Measurements from ENCODE around the gene LRRK1. TPM values are rescaled to one million over a fixed set of nuclear protein-coding genes. Genes with fewer than 3 reads are reported as not detected.

The LRRK1 gene
- total RNA-seq, 1 donor, result 20.2 TPM

DNA sequence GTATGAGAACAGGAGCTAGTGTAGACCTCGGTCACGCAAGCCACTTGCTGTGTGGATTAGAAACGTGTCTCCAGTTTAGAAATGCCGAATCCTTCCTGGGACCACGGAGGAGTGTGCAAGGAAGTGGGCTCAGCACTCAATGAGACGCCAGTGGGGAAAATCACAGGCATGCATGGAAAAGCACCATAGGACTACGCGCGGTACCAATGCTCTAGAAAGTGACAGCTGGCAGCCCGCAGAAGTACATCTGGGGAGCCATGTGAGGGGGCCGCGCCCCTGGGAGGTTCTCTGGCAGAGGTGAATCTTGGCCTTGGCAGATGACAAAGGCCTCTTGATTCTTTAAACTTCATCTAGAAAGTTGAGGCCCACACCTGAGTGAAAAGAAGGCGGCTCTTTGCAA lies 99.3 kb downstream of the LRRK1 start:
- DNase-seq (ENCODE audit: low read depth in 2 of 3, low spot score in 2 of 3), result no peak

DNA sequence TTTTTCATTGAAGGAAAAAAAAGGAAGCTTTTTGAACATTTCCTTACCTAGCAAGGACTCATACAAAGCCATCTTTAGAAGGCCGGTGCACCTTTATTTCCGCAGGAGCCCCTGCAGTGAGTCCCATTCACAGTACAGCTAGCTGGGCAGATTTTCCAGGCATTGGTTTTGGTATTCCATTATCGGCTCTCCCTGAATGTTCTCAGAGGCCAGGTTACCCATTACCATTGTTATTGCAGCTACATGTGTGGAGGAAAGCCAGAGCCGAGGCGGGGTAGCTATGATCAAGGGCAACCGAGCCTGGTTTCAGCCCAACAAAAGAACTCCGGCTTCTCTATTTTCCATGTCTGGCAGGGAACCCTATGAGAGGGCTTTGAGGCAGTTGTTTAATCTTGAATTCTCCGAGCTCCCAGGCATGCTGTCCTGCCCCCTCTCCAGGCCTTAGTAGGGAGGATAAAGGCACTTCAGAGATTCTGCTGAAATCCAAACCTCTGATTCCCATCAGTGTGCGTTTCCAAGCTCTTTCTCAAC lies 100.3 kb downstream of the LRRK1 start:
- DNase-seq (ENCODE audit: low read depth in 2 of 3, low spot score in 2 of 3), result no peak

DNA sequence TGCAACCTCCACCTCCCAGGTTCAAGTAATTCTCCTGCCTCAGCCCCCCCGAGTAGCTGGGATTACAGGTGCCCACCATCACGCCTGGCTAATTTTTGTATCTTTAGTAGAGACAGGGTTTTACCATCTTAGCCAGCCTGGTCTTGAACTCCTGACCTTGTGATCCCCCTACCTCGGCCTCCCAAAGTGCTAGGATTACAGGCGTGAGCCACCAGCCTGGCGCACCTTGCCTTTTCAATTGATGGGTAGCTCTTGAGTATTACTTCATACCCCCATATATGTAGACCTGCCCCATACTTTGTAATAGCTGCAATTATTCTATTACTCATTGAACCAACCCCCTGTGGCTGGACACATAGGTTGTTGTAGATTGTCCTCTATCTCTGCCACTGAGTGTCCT lies 101.3 kb downstream of the LRRK1 start:
- DNase-seq (ENCODE audit: low read depth in 2 of 3, low spot score in 2 of 3), result no peak

DNA sequence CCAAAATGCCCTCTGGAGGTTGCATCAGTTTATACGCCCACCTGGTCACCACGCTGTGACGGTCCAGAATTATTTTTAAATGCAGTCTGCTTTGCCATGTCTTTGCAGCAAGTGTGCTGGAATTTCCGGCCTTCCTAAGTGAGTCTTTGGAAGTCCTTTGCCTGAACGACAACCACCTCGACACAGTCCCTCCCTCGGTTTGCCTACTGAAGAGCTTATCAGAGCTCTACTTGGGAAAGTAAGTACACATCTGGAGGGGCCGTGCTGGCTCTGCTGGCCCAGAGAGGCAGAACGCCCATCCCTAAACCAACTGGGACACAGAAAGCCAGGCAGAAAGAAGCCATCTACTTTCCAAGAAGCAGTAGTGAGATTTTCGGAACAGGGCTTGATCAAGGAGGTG lies 101.8 kb downstream of the LRRK1 start:
- DNase-seq (ENCODE audit: low read depth in 2 of 3, low spot score in 2 of 3), result no peak

DNA sequence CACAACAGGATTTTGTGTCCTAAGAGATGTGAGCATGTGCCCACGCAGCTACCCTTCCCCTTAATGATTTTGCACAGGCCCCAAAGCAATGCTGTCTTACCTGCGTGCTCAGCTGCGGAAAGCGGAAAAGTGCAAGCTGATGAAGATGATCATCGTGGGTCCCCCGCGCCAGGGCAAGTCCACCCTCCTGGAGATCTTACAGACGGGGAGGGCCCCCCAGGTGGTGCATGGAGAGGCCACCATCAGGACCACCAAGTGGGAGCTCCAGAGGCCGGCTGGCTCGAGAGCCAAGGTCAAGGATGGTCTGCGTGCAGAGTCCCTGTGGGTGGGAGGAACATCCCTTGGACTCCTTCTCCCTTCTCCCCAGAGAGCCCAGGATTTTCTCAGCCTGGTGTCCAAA lies 103.1 kb downstream of the LRRK1 start:
- no peak for DNase-seq (ENCODE audit: low read depth in 2 of 3, low spot score in 2 of 3)

DNA sequence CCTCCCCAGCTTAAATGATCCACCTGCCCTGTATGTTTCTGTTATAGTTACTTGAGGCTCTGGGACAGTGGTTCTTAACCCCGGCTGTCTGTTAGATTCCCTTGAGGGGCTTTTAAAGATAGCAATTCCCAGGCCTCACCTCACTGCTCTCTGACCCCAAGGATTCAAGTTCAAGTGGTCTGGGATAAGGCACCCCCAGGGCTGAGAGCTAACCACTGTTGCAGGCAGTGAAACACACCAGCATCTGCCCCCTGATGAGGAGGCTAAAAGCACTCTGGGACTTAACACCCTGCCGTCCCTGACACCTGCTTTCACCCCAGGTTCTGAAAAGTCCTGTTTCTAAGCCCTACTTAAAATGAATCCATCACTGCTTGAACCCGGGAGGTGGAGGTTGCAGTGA lies 103.7 kb downstream of the LRRK1 start:
- no peak for DNase-seq (ENCODE audit: low read depth in 2 of 3, low spot score in 2 of 3)

DNA sequence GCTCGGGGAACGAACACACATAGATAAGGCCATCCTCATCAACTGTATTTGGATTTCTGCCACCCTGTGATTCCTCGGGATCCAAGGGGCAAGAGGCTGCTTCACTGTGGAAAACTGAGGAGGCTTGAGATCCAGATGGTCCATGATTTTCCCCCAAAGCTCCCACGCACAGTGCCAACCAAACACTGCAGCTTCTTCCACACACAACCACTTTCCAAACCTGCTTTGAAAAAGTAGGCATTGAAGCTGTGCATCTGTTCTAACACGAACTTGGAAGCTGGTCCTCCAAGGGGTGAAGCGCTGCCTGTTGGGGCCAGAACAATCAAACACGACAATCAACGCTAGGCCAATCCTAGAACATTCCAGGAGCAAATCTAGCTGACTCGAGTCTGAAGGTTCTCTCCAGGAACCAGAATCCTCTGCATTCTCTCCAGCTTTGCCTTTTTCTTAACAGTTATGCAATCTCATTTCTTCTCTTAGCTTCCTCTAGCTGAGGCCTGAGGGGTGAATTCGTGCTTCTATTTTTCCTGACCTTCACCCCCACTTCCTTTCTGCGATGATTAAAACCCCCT lies 104.4 kb downstream of the LRRK1 start:
- no peak for DNase-seq (ENCODE audit: low read depth in 2 of 3, low spot score in 2 of 3)

DNA sequence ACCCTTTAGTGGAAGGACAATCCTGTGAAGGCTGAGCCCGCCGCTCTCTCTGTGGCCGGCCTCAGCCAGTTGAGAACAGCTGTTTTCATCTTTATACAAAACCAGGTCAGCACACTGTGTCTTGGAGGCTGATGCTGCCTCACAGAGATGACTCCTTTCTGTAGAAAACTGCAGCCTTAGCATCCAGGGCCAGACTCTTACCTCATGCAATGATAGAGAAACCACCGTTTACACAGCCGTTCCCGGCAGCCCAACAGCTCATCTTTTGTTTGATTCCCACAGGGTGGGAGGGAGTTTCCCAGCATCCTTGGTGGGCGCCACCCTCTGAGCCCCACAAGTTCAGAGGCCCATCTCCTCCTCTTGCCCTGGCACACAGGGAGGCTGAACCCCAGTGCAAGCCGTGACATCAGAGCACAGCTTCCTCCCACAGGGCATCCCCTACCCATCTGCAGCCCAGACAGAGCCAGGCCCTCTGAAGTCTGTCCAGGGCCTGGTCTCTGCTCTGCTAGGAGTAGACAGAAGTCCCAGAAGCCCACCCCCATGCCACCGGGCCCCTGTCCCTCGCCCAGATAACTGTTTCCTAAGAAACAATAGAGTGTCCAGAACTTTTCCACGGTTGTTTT lies 105.0 kb downstream of the LRRK1 start:
- DNase-seq (ENCODE audit: low read depth in 2 of 3, low spot score in 2 of 3), result no peak

DNA sequence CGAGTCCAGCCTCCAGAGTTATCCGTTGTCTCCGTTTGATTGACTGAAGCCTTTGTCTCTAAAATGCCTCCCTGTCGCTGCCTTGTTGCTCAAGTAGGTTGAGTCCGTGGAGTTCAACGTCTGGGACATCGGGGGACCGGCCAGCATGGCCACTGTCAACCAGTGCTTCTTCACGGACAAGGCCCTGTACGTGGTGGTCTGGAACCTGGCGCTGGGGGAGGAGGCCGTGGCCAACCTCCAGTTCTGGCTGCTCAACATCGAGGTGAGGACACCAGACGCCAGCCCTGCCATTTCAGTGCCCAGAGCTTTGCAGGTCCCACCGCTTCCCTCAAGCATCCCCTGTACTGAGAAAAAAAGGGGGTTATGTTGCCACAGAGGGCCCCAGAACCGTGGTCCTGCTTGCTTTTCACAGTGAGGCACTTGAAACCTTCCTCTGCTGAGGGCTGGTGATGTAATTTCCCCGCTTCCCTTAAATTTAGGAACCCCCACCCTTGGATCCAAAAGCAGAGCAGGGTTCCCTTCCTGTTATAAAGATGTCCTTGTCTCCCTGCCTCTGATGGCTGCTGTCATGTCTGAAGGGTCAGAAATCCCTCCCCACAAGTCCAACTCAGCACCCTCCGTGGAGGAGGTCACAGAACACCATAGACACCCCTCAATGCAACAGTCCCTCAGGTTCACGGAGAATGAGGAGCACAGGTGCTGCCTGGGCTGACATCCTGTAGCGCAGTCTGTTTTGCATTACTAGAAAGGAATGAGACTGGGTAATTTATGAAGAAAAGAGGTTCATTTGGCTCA lies 105.7 kb downstream of the LRRK1 start:
- no peak for DNase-seq (ENCODE audit: low read depth in 2 of 3, low spot score in 2 of 3)

DNA sequence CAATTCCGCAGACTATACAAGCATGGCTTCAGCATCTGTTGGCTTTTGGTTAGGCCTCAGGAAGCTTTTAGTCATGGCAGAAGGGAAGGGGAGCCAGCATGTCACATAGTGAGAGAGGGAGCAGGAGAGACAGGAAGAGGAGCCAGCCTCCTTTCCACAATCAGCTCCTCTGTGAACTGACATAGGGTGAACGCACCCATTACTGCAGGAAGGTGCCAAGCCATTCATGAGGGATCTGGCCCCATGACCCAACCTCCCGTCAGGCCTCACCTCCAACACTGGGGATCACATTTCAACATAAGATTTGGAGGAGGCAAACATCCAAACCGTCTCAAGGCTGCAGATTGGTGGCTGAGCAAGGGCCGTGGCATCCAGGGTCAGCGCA lies 106.3 kb downstream of the LRRK1 start:
- no peak for DNase-seq (ENCODE audit: low read depth in 2 of 3, low spot score in 2 of 3)

DNA sequence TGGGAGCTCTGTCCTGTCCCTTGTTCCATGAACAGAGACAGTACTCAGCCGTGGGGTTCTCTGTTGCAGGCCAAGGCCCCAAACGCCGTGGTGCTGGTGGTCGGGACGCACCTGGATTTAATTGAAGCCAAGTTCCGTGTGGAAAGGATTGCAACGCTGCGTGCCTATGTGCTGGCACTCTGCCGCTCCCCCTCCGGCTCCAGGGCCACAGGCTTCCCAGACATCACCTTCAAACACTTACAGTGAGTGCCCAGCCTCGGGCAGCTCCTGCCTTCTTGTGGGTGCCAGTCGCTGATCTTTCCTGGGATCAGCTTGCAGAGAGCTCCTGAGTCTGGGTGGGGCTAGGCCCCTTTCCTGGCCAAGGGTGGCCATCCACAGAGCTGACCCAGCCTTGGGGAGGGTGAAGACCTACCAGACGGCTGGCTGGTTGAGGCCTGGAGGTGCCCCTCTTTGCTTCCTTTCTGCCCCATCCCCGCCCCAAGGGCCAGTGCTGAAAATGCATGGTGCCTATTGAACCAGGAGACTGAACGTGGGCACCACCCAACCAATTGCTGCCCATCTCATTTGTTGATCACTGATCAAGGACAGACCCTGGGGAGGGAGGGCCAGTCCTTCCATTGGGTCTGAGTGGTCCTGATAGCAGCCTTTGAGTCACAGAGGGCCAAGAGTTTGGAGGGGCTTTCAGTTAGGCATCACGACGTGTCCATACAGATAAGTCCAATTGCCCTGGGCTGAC lies 106.9 kb downstream of the LRRK1 start:
- DNase-seq (ENCODE audit: low read depth in 2 of 3, low spot score in 2 of 3), result no peak

DNA sequence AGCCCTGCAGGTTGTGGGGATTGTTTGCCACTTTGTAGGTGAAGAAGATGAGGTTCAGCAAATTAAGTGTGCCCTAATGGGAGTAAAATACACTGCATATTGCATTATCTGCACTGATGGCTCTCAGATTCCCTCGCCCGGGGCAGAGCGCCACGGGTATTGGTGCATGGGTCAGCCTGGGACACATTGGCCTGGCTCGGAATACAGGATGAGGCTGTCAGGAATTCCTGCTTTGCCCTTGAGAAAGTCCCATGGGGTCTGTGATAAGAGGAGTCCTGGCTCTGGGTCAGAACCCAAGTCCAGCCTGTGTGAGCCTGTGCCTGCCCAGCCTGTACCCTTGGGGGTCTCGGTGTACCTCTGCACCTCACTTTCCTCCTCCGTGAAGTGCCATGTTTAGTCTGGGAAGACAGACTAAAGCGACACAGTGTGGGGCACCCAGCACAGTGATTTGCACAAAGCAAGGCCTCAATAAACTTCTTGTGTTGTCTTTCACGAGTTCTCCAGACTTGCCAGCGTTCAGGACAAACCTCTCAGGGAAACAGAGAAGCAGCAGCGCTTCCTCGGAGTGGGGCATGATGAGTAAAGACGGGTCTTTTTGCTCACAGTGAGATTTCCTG lies 107.6 kb downstream of the LRRK1 start:
- DNase-seq (ENCODE audit: low read depth in 2 of 3, low spot score in 2 of 3), result no peak

DNA sequence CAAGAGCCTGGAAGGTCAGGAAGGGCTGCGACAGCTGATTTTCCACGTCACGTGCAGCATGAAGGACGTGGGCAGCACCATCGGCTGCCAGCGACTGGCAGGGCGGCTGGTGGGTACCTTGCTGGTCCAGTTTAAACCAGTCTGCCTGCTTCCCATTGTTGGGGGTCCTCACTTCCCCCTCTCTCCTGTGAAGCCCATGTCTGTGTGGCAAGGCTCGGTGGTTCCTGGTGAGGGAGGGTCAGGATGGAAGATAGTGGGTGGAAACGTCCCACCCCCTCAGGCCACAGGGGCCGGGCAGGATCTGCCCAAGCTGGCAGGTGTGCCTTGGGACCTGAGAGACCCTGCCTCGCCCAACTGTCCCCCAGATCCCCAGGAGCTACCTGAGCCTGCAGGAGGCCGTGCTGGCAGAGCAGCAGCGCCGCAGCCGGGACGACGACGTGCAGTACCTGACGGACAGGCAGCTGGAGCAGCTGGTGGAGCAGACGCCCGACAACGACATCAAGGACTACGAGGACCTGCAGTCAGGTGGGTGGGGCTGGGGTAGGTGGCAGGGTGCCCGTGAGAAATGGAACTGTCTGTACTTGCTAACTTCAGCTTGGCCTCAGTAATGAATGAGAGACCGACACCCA lies 108.2 kb downstream of the LRRK1 start:
- no peak for DNase-seq (ENCODE audit: low read depth in 2 of 3, low spot score in 2 of 3)

DNA sequence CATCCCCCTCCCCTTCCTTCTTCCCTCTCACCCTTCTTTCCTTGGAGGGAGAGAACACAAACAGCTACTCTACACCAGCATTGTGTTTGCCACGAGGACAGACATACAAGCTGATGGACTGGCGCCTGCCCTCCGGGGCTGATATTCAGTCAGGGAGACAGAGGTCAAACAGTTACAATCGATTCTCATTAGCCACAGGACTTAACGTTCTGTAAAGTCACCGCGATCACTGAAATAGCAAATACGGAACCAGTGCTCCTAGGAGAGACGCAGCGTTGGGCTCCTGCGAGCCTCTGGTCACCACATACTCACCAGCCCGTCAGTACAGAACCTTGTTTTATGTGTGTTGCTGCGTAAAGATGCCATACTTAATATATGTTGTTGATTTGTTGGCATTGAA lies 108.8 kb downstream of the LRRK1 start:
- no peak for DNase-seq (ENCODE audit: low read depth in 2 of 3, low spot score in 2 of 3)

DNA sequence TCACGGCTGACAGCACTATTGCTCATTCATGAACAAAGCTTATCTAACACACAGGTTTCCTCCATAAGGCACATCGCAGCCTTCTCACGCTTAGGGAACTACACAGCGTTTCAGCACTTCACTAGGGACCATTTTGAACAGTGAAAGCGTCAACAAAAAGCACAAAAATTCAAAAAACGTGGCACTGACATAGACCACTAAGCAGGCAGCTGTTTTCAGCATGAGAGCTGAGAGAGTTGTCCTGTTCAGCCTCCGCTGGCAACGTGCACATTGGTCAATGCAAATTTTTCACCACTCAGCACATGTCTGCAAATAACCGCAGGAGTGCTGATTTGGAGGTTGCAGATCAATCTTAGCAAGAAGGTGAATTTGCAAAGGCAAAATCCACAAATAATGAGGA lies 109.2 kb downstream of the LRRK1 start:
- DNase-seq (ENCODE audit: low read depth in 2 of 3, low spot score in 2 of 3), result no peak

DNA sequence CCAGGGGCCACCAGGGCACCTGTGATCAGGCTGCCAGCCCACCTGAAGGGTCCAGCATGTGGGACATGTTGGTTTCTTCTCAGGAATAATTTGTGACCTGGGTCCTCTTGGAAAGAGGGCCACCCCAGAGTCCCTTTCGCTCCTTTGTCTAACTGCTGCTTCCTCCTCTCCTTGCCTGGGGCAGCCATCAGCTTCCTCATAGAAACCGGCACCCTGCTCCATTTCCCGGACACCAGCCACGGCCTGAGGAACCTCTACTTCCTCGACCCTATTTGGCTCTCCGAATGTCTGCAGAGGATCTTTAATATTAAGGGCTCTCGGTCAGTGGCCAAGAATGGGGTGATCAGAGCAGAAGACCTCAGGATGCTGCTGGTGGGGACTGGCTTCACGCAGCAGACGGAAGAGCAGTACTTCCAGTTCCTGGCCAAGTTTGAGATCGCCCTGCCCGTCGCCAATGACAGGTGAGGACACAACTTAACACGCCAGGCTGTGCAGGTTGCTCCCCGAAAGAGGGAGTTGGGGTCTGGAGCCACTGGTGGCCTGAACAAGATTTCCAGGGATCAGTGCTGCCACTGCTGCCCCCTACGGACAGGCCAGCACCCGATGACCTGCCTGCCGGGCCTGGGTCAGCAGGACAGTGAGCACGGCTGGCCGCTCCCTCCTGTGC lies 109.7 kb downstream of the LRRK1 start:
- DNase-seq (ENCODE audit: low read depth in 2 of 3, low spot score in 2 of 3), result no peak

DNA sequence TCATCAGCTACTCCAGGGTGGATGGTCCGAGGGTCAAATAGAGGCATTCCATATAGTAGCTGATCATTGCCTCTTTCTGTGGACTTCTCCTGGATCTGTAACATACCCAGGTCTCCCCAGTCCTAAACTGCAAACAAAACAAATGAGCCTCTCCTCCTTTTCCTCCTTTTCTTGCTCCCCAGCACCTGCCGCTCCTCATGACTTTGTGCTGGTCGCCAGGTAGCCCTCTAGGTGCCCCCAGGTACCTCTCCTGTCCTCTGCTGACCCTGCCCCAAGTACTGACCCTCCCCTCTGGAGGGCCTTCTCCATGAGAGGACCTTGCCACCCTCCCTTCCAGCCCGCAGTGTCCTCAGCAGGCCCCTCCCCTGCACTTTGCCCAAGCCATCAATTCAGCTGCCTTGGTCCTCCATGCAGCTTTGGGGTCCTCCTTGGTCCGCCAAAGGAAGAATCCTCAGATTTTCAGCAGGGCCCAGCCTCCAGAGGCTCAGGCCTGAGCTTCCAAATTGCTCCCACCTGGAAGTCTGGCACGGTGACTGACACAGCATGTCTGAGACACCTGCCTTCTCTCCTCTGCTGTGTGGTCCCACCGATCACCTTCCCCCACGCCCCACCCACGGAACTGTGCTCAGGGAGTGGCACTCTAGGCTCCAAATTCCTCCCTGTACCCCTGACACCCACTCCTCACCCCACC lies 111.0 kb downstream of the LRRK1 start:
- DNase-seq (ENCODE audit: low read depth in 2 of 3, low spot score in 2 of 3), result no peak

DNA sequence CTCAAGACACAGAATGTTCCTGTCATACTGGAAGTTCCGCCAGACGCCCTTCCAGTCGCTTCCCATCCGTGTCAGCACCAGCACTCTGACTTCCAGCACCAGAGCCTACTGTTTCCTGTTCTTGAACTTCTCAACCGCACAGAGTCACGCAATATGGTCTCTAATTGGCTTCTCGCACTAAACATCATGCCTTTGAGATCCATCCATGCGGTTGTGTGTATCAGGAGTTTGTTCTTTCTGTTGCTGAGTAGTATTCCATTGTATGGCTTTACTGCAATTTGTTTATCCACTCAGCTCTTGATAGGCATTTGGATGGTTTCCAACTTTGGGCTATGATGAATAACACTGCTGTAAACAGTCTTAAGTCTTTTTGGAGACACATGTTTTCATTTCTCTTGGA lies 112.1 kb downstream of the LRRK1 start:
- DNase-seq (ENCODE audit: low read depth in 2 of 3, low spot score in 2 of 3), result no peak

DNA sequence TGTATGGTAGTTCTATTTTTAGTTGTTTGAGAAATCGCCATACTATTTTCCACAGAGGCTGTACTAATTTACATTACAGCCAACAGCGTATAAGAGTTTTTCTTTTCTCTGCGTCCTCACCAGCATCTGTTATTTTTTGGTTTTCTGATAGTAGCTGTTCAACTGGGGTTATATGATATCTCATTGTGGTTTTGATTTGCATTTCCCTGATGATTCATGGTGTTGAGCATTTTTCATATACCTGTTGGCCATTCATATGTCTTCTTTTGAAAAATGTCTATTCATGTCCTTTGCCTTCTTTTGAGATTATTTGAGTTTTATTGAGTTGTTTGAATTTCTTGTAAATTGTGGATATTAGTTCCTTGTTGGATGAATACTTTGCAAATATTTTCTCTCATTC lies 114.6 kb downstream of the LRRK1 start:
- DNase-seq (ENCODE audit: low read depth in 2 of 3, low spot score in 2 of 3), result no peak

Measured in hematopoietic multipotent progenitor cell (in vitro differentiated cells).